Tibial nerve (tissue), 4 donors: ENCODE data around the gene GDA. TPM values are rescaled to one million over a fixed set of nuclear protein-coding genes. Genes with fewer than 3 reads are reported as not detected.

Source experiments
- DNase-seq, 2 donors: peaks; one replicate each; pipeline ENCODE4 v3.0.0-alpha.2; 2019; ENCODE audit warnings: low spot score in 2 of 2
- H3K27ac ChIP-seq, 4 donors: fragments of 200-600 bp; sonication (generic) in 3 of 4; one replicate each; pipeline ENCODE4 v1.5.1; 2017 to 2019; ENCODE audit warnings: mild to moderate bottlenecking in 1 of 4
- H3K27me3 ChIP-seq, 2 donors: fragments of 200-600 bp; sonication (generic) in 1 of 2; one replicate each; pipeline versions ENCODE4 v1.5.1 to v1.6.0; 2017 to 2019
- H3K36me3 ChIP-seq, 3 donors: fragments of 200-600 bp; sonication (generic); one replicate each; pipeline ENCODE4 v1.5.1; 2018 to 2019
- H3K4me1 ChIP-seq, 4 donors: fragments of 200-600 bp; sonication (generic) in 3 of 4; one replicate each; pipeline ENCODE4 v1.5.1; 2017 to 2019
- H3K4me3 ChIP-seq, 4 donors: fragments of 200-600 bp; sonication (generic) in 3 of 4; one replicate each; pipeline ENCODE4 v1.5.1; 2017 to 2019; ENCODE audit warnings: mild to moderate bottlenecking in 1 of 4, moderate library complexity in 1 of 4
- H3K9me3 ChIP-seq, 4 donors: fragments of 200-600 bp; sonication (generic) in 3 of 4; one replicate each; pipeline ENCODE4 v1.5.1; 2017 to 2019
- CTCF ChIP-seq, 5 experiments: fragments of 200-600 bp in 3 of 5; fragments of 450-650 bp in 2 of 5; sonication (generic) in 3 of 5; IDR thresholded peaks; one replicate each; pipeline ENCODE4 v1.5.1; 2016 to 2019; ENCODE audit warnings: antibody characterized with exemption in 5 of 5, mild to moderate bottlenecking in 3 of 5, moderate library complexity in 2 of 5
- EP300 ChIP-seq, 2 donors: sonication (generic); formaldehyde crosslinking; IDR thresholded peaks; one replicate each; pipeline ENCODE4 v1.6.1; 2017; ENCODE audit warnings: antibody characterized with exemption in 2 of 2, mild to moderate bottlenecking in 1 of 2
- POLR2A ChIP-seq, 2 donors: fragments of 450-650 bp; IDR thresholded peaks; one replicate each; pipeline ENCODE4 v1.6.1; 2017; ENCODE audit warnings: antibody characterized with exemption in 2 of 2, mild to moderate bottlenecking in 2 of 2, moderate library complexity in 2 of 2
- WGBS, 2 donors: methylation state at CpG; one replicate each; pipeline ENCODE4 v1.1.5; 2018; 5-methylcytosine and 5-hydroxymethylcytosine counted together
- total RNA-seq, 4 donors: library from RNA; depleted of rRNA; stranded (reverse); fragments of >200 nt; gene quantifications; one replicate each; pipeline ENCODE4 v1.1.0, GENCODE V29; 2016

Gene GDA
- total RNA-seq, 4 donors from 2014 or later = 1.0 to 1.3 TPM; not detected in 2

- TF ChIP-seq CTCF (IDR thresholded peaks at IDR 0.05) = no peak
- TF ChIP-seq POLR2A (IDR thresholded peaks at IDR 0.05) = no peak
- no peak overlapping the region for H3K4me3 ChIP-seq
- WGBS, 2 donors = 85 to 88% methylated on average over 5 of the region's 5 CpGs
- H3K27me3 ChIP-seq = no peaks in the 10 kb centered on the region
- no peaks in the 10 kb centered on the region for H3K9me3 ChIP-seq
- DNase-seq = no peak
- H3K36me3 ChIP-seq = no peaks in the 10 kb centered on the region
- H3K27ac ChIP-seq = no peak overlapping the region
- H3K4me1 ChIP-seq = no peaks in the 10 kb centered on the region
These were observed 18.8 kb downstream of the GDA start for GRCh38 chr9:72168075-72168474.

- Histone ChIP-seq H3K27ac (no peak overlapping the region), H3K36me3 (no peaks in the 10 kb centered on the region), H3K27me3 (no peaks in the 10 kb centered on the region), H3K9me3 (no peaks in the 10 kb centered on the region), H3K4me1 (no peaks in the 10 kb centered on the region), H3K4me3 (no peak overlapping the region)
- TF ChIP-seq EP300 (IDR thresholded peaks at IDR 0.05) = no peak
- TF ChIP-seq POLR2A (IDR thresholded peaks at IDR 0.05) = no peak
- TF ChIP-seq CTCF (IDR thresholded peaks at IDR 0.05) = no peak
- no peak for DNase-seq
These were observed 19.9 kb downstream of the GDA start for GRCh38 chr9:72169178-72169577.

- Histone ChIP-seq H3K36me3 (no peaks in the 10 kb centered on the region), H3K4me3 (no peak overlapping the region), H3K4me1 (no peaks in the 10 kb centered on the region), H3K27ac (no peak overlapping the region), H3K9me3 (no peaks in the 10 kb centered on the region), H3K27me3 (no peaks in the 10 kb centered on the region)
- 87 to 95% methylated on average over 4 of the region's 4 CpGs for WGBS, 2 donors
- TF ChIP-seq POLR2A (IDR thresholded peaks at IDR 0.05) (no peak), EP300 (IDR thresholded peaks at IDR 0.05) (peak in 1 of 2 donors; percentile 37), CTCF (IDR thresholded peaks at IDR 0.05) (no peak)
- DNase-seq = no peak
These were observed 23.8 kb downstream of the GDA start for GRCh38 chr9:72173080-72173479.

- no peak overlapping the region for H3K4me3 ChIP-seq
- H3K9me3 ChIP-seq = peaks cover 0 to 11% (median 3%) of the 10 kb centered on the region in 4 donors
- no peak for DNase-seq
- no peaks in the 10 kb centered on the region for H3K27me3 ChIP-seq
- TF ChIP-seq EP300 (IDR thresholded peaks at IDR 0.05) = no peak
- TF ChIP-seq CTCF (IDR thresholded peaks at IDR 0.05) = no peak
- TF ChIP-seq POLR2A (IDR thresholded peaks at IDR 0.05) = no peak
- H3K4me1 ChIP-seq = no peaks in the 10 kb centered on the region
- no peak overlapping the region for H3K27ac ChIP-seq
- WGBS, 2 donors = 71 to 72% methylated on average over 2 of the region's 2 CpGs
- no peaks in the 10 kb centered on the region for H3K36me3 ChIP-seq
These were observed 36.3 kb downstream of the GDA start for GRCh38 chr9:72185561-72185960.

GRCh38 chr9:72187121-72187695 is 38.0 kb downstream of the GDA start:
- H3K9me3 ChIP-seq = peaks cover 0 to 17% (median 3%) of the 10 kb centered on the region in 4 donors
- DNase-seq = no peak
- H3K27ac ChIP-seq = no peak overlapping the region
- H3K4me3 ChIP-seq = no peak overlapping the region
- TF ChIP-seq POLR2A (IDR thresholded peaks at IDR 0.05) = no peak
- no peak for TF ChIP-seq CTCF (IDR thresholded peaks at IDR 0.05)
- no peak for TF ChIP-seq EP300 (IDR thresholded peaks at IDR 0.05)
- no peaks in the 10 kb centered on the region for H3K36me3 ChIP-seq
- no peaks in the 10 kb centered on the region for H3K27me3 ChIP-seq
- no peaks in the 10 kb centered on the region for H3K4me1 ChIP-seq
- WGBS, 2 donors = 61 to 64% methylated on average over 3 of the region's 3 CpGs
